ENCODE data around the gene LMX1A. TPM values are rescaled to one million over a fixed set of nuclear protein-coding genes. Genes with fewer than 3 reads are reported as not detected.

Gene LMX1A
- total RNA-seq, 1 donor from 2014 or later, result 0.04 TPM

GRCh38 chr1:165325460-165326203 is 30.9 kb downstream of the LMX1A start:
- ATAC-seq, result no peak

GRCh38 chr1:165324050-165324449 is 32.5 kb downstream of the LMX1A start:
- ATAC-seq, result no peak

GRCh38 chr1:165317612-165318011 is 38.9 kb downstream of the LMX1A start:
- ATAC-seq, result no peak

- ATAC-seq, result no peak
These were observed 40.3 kb downstream of the LMX1A start for GRCh38 chr1:165316153-165316772.

- ATAC-seq, result no peak
These were observed 41.0 kb downstream of the LMX1A start for GRCh38 chr1:165315481-165315880.

- ATAC-seq, result no peak
These were observed 42.6 kb downstream of the LMX1A start for GRCh38 chr1:165313903-165314302.

GRCh38 chr1:165312591-165312990 is 43.9 kb downstream of the LMX1A start:
- no peak for ATAC-seq

GRCh38 chr1:165306543-165307434 is 49.7 kb downstream of the LMX1A start:
- peak; percentile 57 for ATAC-seq

GRCh38 chr1:165303386-165303785 is 53.1 kb downstream of the LMX1A start:
- ATAC-seq, result no peak

- no peak for ATAC-seq
These were observed 56.1 kb downstream of the LMX1A start for GRCh38 chr1:165300400-165300903.

- ATAC-seq, result no peak
These were observed 58.2 kb downstream of the LMX1A start for GRCh38 chr1:165298203-165298820.

- no peak for ATAC-seq
These were observed 60.3 kb downstream of the LMX1A start for GRCh38 chr1:165296205-165296604.

GRCh38 chr1:165290148-165290547 is 66.4 kb downstream of the LMX1A start:
- ATAC-seq, result peak; percentile 41

- ATAC-seq, result no peak
These were observed 67.0 kb downstream of the LMX1A start for GRCh38 chr1:165289556-165289955.

GRCh38 chr1:165288350-165289120 is 68.0 kb downstream of the LMX1A start:
- no peak for ATAC-seq

- no peak for ATAC-seq
These were observed 68.7 kb downstream of the LMX1A start for GRCh38 chr1:165287781-165288180.

- no peak for ATAC-seq
These were observed 69.2 kb downstream of the LMX1A start for GRCh38 chr1:165287329-165287728.

GRCh38 chr1:165284454-165284853 is 72.1 kb downstream of the LMX1A start:
- ATAC-seq, result peak; percentile 20

GRCh38 chr1:165281207-165281901 is 75.2 kb downstream of the LMX1A start:
- ATAC-seq, result no peak

- no peak for ATAC-seq
These were observed 76.6 kb downstream of the LMX1A start for GRCh38 chr1:165279882-165280281.

- no peak for ATAC-seq
These were observed 80.2 kb downstream of the LMX1A start for GRCh38 chr1:165276314-165276713.
